ENCODE results near the gene PLXNA1.

DNA sequence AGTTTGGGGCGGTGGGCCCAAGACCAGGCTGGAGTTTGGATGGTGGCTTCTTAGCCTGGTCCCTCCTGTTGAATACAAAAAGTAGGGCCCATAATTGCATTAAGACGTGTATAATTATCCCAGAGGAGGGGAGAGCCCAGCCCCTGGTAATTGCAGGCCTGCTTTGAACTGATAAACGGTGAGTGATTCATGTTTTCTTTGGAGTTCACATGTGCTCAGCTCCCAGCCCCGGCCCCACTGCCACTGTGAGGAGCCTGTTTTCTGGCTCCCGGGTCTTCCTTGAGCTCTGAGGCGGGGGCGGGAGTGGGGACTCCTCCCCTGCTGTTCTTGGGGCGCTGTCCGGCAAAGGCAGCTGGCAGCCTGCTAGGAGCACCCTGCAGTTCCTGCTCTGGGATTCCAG lies 3.1 kb downstream of the PLXNA1 start:
- TF ChIP-seq, protein P1, sequence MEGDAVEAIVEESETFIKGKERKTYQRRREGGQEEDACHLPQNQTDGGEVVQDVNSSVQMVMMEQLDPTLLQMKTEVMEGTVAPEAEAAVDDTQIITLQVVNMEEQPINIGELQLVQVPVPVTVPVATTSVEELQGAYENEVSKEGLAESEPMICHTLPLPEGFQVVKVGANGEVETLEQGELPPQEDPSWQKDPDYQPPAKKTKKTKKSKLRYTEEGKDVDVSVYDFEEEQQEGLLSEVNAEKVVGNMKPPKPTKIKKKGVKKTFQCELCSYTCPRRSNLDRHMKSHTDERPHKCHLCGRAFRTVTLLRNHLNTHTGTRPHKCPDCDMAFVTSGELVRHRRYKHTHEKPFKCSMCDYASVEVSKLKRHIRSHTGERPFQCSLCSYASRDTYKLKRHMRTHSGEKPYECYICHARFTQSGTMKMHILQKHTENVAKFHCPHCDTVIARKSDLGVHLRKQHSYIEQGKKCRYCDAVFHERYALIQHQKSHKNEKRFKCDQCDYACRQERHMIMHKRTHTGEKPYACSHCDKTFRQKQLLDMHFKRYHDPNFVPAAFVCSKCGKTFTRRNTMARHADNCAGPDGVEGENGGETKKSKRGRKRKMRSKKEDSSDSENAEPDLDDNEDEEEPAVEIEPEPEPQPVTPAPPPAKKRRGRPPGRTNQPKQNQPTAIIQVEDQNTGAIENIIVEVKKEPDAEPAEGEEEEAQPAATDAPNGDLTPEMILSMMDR (IDR thresholded peaks at IDR 0.05; ENCODE audit: insufficient read depth, low read length) = no peak
- TF ChIP-seq, protein P2, sequence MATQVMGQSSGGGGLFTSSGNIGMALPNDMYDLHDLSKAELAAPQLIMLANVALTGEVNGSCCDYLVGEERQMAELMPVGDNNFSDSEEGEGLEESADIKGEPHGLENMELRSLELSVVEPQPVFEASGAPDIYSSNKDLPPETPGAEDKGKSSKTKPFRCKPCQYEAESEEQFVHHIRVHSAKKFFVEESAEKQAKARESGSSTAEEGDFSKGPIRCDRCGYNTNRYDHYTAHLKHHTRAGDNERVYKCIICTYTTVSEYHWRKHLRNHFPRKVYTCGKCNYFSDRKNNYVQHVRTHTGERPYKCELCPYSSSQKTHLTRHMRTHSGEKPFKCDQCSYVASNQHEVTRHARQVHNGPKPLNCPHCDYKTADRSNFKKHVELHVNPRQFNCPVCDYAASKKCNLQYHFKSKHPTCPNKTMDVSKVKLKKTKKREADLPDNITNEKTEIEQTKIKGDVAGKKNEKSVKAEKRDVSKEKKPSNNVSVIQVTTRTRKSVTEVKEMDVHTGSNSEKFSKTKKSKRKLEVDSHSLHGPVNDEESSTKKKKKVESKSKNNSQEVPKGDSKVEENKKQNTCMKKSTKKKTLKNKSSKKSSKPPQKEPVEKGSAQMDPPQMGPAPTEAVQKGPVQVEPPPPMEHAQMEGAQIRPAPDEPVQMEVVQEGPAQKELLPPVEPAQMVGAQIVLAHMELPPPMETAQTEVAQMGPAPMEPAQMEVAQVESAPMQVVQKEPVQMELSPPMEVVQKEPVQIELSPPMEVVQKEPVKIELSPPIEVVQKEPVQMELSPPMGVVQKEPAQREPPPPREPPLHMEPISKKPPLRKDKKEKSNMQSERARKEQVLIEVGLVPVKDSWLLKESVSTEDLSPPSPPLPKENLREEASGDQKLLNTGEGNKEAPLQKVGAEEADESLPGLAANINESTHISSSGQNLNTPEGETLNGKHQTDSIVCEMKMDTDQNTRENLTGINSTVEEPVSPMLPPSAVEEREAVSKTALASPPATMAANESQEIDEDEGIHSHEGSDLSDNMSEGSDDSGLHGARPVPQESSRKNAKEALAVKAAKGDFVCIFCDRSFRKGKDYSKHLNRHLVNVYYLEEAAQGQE (IDR thresholded peaks at IDR 0.05; ENCODE audit: insufficient replicate concordance, low read depth) = no peak

Measured in HL-60 (cell line).